RKO (cell line): ENCODE results near the gene TMA16.
"Not testable (repeated sequence)": the region's sequence is repeated elsewhere in the genome, so short reads cannot be mapped to it uniquely, and the experiment has no call there.

ENCODE experiments used
- DNase-seq: peaks from one replicate; pipeline ENCODE4 v3.0.0-alpha.2; 2016; ENCODE audit warnings: low spot score

Gene TMA16

GRCh38 chr4:163494360-163495241 is at the start of gene TMA16:
TMA16 (plus strand) TSS chr4:163494690; CDS start chr4:163494802, 112 bp downstream.
- peak; percentile 92 for DNase-seq

DNA sequence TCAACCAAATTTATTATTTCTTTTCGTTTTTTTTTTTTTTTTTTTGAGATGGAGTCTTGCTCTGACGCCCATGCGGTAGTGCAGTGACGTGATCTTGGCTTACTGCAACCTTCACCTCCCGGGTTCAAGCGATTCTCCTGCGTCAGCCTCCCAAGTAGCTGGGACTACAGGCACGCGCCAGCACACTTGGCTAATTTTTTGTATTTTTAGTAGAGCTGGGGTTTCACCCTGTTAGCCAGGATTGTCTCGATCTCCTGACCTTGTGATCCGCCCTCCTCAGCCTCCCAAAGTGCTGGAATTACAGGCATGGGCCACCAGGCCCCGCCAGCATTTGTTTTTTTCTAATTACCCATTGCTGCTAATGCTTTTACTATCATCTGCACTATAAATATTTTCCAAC is 47.5 kb upstream of the TMA16 start:
- DNase-seq = not testable (repeated sequence)

GRCh38 chr4:163447481-163447880 is 47.0 kb upstream of the TMA16 start:
- no peak for DNase-seq

GRCh38 chr4:163448540-163449203 is 45.8 kb upstream of the TMA16 start:
- peak; percentile 52 for DNase-seq

- DNase-seq = no peak
These were observed 31.9 kb upstream of the TMA16 start for GRCh38 chr4:163462556-163462955.

GRCh38 chr4:163467082-163467770 is 27.3 kb upstream of the TMA16 start:
- DNase-seq = no peak

DNA sequence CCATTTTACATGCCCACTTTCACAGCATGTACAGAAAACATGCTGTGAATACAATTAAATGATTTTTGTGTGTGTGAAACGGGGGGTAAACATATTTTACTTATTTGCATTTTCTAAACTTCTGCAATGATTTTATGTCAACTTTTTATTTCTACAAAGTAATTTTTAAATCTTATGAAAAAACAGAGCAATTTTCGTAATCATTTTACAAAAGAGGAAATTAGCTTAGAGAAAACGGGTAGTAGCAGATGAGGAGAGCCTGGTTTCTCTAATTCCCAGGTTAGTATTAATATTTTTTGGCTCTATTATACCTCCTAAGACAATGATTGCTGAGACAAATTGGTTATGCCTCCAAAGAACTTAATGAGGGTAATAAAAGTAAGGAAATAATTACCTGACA is 24.1 kb upstream of the TMA16 start:
- no peak for DNase-seq

DNA sequence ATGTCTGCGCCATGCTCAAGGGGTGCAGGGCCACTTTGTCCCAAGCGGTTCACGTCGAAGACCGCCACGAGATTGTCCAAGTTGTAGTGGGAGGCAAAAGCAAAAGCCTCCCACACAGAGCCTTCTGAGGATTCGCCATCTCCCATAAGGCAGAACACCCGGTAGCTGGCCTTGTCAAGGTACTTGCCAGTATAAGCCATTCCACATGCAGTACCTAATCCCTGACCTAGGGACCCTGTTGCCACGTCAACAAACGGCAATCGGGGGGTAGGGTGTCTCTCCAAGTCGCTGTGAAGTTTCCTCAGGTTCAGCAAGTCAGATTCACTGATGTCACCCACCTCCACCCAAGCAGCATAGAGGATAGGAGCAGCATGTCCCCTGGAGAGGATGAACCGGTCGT is 21.4 kb upstream of the TMA16 start:
- DNase-seq = no peak

DNA sequence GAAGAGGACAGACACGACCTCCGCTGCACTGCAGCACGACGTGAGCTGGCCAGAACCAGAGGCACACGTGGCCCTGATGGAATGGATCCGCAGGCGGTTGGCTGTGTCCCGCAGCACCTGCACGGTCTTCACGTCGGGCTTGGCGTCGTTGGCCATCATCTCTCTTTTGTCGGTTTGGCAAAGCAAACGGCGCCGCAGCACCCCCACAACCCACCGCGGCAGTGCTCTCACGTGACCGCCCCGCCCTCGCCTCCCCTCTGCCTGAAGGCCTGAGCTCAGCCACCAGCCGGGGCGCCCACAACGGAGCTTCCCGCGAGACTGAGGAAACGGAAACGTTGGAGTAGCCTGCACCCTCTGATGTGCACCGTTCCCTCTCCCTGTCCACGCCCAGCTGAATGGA is 20.9 kb upstream of the TMA16 start, which contains the start of gene TKTL2:
TSS of gene TKTL2 (minus strand) at position 179 of the 400 bp plus-strand sequence. CDS start at position 159, 20 bp downstream.
- DNase-seq = no peak

DNA sequence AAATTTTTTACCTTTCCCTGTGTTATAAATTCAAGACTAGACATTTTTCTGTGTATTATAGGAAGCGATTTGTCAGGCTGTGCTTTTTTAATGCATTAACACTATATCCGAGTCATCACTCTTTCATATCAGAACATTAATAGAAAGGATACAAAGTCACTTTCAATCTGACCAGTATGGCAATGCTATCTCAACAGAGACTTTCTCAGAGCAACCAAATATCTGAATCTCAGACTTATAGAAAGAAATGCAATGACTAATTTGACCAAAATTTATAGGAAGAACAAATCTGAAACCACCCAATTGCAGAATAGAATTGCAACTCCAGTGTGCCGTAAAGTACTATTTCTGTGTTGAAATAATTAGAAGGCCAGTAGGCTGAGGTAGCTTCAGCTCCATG is 20.5 kb upstream of the TMA16 start:
- no peak for DNase-seq

DNA sequence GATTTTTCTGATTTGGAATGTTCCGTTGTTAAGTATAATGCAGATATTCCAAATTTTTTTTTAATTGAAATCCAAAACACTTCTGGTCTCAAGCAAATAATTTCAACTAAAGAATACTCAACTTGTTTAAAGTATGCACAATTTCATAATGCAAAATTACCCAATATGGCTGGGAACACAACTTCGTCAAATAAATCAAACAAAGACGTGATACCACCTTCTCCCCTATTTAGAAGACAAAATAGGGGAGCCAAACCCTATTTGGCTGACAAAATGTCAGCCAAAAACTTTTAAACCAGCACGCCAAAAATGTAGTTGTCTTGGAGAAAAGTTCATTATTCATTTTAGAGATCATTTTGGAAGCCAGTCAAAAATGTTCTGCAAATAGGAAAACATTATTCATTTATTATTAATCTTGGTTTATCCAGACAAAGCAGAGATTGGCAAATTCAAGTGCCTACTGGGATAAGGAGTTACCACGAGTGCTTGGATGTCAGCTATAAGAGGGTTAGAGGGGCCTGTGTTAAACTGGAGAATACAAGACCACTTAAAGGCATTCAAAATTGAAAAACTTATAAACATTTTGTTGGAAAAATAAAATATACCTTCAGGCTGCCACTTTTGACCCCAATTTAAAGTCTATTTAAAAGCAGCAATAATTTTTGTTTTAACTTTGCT is 17.6 kb upstream of the TMA16 start:
- DNase-seq = no peak

GRCh38 chr4:163482190-163482589 is 12.3 kb upstream of the TMA16 start:
- DNase-seq = no peak

- peak; percentile 61 for DNase-seq
These were observed 9.6 kb upstream of the TMA16 start for GRCh38 chr4:163484906-163485305.

DNA sequence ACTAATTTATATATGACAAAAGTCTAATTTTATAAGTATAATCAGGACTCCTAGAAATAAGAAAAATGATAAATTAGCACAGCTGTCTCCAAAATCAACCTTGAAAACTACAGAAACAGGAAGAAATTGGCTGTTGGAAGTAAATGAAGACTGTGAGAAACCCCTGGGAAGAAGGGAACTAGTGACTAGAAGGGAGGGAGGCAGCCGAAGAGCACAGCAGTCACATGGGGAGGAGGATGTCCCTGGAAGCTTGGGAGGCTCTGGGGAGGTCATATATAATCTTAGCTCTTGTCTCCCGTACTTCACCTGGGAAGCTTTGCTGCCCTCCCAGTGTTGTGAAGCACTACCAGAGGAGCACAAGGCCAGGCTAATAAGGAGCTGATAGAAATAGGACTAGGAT is 8.9 kb upstream of the TMA16 start:
- no peak for DNase-seq

DNA sequence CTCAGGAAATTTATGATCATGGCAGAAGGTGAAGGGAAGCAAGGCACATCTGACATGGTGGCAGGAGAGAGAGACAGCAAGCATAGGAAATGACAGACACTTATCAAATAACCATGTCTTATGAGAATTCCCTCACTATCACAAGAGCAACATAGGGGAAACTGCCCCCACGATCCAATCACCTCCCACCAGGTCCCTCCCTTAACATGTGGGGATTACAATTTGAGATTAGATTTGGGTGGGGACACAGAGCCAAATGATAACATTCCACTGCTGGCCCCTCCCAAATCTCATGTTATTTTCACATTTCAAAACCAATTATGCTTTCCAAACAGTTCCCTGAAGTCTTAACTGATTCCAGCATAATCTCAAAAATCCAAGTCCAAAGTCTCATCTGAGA is 8.2 kb upstream of the TMA16 start:
- DNase-seq = no peak

DNA sequence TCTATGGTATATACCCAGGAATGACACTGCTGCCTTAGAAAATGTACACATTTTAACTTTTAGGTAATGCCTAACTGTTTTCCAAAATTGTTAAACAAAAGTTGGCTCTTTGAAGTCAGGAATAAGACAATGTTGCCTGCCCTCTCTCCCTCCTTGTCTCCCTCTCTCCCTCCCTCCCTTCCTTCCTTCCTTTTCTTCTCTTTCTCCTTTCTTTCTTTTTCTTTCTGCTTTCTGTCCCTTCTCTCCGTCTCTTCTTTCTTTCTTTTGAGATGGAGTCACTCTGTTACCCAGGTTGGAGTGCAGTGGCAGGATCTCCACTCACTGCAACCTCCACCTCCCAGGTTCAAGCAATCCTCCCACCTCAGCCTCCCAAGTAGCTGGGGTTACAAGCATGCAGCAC is 4.6 kb upstream of the TMA16 start:
- no peak for DNase-seq

DNA sequence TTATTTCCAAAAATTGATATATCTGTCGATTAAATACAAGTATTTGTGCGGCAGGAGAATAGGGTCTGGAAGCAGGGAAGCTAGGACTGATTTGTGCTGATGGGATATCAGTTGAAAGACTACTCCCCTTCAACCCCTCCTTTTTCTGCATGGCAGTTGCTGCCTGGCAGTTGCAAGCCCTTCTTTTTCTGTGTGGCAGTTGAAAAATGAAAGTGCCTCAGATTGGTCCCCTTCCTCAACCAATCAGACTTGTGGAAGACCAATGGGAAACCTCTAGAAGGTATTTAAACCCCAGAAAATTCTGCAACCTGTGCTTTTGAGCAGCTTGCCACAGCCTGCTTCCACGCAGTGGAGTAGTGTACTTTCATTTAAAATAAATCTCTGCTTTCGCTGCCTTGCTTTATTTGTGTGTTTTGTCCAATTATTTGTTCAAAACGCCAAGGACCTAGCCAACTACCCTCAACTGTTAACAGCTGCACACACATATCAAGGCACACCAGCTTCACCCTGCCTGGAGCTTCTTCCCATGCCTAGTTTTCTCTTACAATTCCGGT is 1.5 kb upstream of the TMA16 start:
- no peak for DNase-seq

- DNase-seq = peak; percentile 11
These were observed 689 bp upstream of the TMA16 start for GRCh38 chr4:163493643-163494359.

- peak; percentile 44 for DNase-seq
These were observed 1.4 kb downstream of the TMA16 start for GRCh38 chr4:163495900-163496299.

GRCh38 chr4:163500586-163500985 is 6.1 kb downstream of the TMA16 start:
- DNase-seq = no peak

DNA sequence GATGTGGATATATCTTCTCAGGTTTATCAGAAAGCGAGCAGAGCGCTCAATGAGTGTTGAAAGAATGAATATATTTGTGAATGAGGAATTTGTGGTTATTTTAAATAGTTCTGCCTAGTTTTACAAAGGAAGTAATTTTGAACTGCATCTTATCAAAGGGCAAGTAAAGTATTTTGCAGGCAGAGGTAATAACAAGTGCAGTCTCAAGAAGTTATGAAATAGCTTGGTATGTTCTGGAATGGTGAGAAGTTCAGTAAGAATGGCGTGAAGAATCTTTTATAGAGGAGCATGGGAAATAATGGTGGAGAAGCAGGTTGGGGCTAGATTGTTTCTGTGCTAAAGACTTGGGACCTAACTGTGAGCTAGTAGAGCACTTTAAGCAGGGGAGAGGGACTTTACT is 10.9 kb downstream of the TMA16 start:
- DNase-seq = no peak
